HG03457 (cell line): Measurements from ENCODE around the gene DUSP8.

Experiments used
- ATAC-seq: cut with Tn5 transposase; IDR thresholded peaks from one replicate; pipeline ENCODE4 v1.9.1; 2021; ENCODE audit warnings: moderate number of reproducible peaks; ENCODE audit not compliant: unreplicated experiment

The DUSP8 gene

DNA sequence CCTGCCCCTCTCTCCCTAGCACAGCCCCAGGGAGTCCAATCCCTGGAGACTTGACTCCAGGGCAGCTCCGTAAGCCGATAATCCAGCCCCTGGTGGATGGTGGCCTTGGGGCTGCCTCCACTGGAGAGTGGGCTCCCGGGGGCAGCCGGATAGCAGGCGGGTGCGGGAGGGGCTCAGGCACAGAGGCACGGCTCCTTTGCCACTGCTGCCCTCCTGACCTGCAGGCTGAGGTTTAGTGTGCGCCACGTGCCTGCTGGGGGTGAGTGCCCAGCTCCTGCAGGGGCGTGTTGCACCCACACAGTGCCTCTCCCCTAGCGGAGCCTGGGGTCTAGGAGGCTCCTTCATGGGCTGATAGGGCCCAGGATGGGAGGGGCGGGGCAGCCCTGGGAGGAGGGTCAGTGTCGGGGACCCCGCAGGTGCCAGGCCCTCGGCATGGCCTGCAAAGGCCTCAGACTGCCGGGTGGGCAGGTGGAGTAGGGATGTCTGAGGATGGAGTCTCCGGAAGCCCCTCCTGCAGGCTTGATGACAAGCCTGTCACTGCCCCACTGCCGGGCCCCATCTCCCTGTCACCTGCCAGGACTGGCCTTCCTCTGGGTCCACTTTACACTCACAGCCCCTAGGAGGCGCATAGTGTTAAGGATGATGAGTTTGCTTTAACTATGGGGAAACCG, 5.6 kb downstream of the DUSP8 start:
- ATAC-seq, result no peak

GRCh38 chr11:1565904-1566247, 6.2 kb downstream of the DUSP8 start:
- ATAC-seq, result no peak

DNA sequence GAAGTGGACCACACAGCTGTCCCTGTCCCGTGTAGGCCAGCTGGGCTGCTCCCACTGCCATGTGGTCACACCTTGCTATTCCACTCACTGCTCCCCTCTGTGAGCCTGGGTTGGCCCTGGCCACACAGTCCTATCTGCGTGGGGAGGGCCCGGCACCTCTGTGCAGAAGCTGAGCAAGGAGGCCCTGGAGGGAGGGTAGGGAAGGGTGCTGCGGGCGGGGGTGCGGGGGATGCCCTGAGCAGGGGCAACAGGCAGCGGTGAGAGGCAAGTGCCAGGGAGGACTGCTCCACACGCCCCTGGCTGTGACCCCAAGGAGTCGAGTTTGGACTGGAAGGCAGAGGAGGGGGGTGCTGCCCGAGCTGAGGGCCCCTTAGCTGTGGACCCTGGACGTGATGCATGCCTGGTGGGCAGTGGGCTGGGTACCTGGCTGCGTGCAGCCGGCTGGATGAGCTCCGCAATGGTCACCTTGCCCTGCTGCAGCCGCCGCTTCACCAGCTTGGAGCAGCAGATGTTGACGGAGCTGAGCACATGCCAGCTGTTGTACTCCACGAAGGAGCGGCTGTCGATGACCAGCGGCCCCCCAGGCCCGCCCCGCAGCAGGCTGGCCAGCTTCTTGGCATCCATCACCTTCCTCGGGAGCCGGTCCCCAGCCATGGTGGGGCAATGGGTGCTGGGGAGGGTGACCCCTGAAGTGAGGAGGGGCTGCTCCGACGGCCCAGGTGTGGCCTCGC, 6.7 kb downstream of the DUSP8 start:
- no peak for ATAC-seq

DNA sequence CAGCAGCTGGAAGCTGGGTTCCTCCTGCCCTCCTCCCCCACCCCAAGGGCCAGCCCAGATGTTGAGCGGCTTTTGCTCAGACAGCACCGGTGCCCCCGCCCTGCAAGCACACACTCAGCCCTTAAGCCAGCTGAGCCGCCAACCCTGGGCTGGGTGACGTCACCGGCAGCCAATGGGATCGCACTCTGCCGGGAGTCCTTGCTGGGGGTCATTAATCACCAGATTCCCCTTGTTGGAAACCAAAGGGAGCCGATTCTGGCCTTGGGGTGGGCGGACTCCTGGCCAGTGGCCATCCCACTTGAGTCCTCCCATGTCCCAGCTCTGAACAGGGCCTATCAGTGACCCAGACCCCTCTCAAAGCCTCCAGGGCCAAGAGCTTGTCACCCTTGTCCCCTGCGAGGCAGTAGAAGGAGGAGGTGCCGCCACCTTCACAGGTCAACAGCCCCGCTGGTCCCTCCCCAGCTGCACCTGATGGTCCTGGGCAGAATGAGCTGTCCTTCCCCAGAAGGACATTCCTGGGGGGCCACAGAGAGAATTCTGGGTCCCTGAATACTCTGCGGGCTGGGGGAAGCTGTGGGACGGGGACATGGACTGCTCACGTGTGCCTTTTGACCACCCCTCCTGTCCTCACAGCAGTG, 7.4 kb downstream of the DUSP8 start:
- no peak for ATAC-seq

DNA sequence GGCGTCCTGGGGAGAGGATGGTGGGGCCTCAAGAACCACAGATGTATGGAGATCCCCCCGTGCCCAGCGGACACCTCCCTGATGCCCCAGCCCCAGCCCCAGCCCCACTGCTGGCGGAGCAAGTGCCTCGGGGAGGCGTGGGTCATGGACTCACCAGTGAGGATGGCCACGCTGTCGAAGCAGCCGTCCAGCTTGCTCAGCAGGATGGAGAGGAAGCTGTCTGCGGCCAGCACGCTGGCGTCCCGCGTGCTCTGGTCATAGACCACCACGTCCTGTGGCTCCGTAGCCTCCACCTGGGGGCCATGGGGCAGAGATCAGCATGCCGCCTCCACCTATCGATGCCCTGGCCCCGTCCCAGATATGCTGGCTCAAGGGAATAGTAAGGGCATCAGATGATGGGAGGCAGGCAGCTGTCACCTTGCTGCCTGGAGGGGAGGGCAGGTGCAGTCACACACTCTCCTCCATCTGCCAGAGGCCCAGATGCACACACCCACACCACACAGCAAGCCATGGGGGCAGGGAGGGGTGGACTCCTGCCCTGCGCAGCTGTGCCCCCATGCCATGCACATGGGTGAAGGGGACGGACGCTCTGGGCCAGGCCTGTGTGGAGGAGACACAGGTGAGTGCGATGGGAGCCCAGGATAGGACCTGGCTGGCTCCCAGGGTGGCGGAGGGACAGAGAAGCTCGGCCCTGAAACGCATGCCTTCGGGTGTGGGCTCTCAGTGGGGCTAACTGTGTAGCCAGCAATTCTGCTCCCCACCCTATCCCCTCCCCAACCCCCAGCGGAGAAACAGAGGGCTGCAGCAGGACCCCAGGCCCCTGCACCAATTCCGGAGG, 8.2 kb downstream of the DUSP8 start:
- ATAC-seq, result no peak

- no peak for ATAC-seq
Observed at GRCh38 chr11:1563149-1563638, 8.9 kb downstream of the DUSP8 start.

GRCh38 chr11:1562469-1563148, 9.5 kb downstream of the DUSP8 start:
- ATAC-seq, result no peak

DNA sequence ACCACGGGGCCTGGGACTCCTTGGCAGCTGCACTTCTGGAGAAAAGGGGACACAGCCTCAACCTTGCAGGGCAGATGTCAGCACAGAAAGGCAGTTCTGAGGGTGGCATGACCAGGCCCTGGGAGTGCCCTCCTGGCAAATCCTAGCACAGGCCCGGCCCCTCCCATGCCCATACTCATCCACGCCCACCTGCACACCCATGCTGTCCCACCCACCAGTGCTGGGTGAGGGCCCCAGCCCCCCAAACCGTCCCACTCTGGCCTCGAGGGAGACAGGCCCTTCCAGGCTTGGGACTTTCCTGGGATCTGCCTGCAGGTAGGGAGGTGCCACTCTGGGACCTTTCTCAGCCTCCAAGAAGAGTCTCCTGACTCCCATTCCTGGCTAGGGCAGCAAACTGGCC, 10.1 kb downstream of the DUSP8 start:
- ATAC-seq, result no peak

DNA sequence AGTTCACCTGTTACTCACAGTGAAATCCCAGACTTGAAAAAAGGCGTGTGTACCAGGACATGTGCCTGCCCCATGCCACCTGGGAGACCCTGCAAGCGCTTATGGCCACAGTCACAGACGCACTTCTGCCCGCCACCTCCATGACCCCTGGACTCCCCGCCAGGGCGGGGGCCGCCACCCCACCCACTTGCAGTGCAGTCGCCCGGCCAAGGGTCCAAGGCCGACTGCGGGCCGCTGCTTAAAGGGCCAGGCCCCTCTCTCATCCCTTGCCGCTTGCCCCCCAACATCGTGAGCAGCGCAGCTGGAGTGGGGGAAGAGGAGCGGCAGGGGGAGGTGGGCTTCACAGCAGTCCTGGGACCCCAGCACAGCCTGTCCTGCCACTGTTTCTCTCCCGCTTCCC, 10.8 kb downstream of the DUSP8 start:
- ATAC-seq, result no peak

DNA sequence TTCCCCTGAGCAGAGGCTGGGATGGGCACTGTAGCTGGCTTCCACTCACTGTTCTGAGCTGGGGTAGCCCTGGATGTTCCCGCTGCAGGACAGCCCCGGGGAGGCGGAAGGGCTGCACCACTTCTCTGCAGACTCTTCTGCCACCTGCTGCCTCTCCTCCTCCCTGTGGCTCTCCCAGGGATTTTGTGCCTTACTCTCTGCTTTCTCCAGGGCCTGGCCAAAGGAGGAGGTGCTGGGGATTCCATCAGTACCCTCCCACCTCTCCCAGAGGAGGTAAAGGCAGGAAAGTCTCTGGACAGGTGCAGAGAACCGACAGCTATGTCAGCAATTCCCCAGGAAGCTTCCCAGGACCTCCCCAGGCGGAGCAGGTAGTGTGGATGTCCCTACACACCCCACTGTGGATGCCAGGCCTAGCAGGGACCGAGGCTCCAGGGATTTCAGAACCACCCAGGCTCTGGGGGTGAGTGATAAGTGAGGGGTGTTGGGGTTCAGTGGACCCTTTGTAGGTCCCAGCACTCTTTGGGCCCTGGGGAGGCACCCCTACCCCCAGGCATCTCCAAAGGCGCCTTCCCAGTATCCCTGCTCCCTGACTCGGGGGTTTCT, 11.3 kb downstream of the DUSP8 start:
- ATAC-seq, result no peak

DNA sequence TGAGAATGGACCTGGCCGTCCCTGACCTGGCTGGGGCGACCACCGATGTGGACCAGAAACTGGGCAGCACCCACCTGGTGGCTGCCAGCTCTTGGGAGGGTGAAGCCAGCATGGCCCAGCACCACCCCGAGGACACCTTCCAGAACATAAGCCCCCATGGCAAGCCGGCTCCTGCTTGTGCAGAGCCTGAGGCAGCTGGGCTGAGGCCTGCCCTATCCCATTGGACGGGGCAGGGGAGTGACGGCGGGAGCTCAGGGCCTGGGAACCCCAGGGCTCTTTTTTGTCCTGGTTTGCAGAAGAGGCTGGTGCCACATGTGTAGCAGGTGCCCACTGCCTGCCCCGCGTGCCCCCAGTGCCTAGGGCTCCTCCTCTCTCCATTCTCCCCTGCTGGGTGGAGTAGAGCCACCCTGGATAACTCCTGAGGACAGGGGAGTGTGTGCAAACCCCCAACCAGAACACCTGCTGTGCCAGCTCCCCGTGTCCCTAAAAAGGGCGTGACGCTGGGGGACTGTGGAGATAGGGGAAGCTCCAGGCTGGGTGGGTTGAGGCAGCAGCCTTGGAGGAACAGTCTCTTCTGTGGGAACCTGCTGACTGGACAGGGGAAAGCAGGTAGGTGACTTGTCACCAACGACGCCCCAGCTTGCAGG, 11.9 kb downstream of the DUSP8 start:
- no peak for ATAC-seq

DNA sequence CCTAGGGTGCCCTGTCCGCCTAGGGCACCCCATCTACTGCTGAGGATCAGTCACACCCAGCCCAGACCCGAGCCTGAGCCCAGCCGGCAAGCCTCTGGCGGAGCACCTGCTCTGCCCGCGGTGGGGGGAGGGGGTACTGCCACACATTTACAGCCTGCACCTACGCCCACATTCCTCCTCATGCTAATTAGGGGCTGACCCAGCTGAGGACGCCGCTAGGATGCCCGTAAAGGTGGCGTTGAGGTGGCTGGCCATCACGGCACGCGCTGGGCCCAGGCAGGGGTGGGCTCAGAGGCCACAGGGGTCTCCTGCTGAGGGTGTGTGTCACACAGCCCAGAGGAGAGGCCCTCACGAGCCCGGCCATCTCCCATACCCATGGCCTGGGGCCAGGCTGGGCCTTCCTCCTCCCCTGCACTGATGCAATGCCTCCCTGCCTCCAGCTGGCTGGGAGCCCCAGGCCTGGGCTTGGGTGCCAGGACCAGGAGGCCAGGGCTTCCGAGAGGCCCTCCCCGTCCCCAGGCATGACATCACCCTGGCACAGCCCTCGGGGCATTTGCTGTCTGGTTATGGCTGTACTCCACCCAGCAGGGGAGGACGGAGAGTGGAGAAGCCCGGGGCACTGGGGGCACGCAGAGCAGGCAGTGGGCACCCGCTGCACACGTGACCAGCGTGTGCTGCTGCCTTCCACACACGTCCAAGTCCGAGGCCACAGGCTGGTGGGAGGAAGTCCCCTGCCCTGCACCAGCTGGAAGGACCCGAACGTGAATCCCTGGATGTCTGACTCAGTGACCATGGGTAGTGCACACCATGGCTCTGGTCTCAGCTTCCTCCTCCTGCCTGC, 12.7 kb downstream of the DUSP8 start:
- ATAC-seq, result no peak

- ATAC-seq, result no peak
Observed at GRCh38 chr11:1558775-1559110, 13.3 kb downstream of the DUSP8 start.

DNA sequence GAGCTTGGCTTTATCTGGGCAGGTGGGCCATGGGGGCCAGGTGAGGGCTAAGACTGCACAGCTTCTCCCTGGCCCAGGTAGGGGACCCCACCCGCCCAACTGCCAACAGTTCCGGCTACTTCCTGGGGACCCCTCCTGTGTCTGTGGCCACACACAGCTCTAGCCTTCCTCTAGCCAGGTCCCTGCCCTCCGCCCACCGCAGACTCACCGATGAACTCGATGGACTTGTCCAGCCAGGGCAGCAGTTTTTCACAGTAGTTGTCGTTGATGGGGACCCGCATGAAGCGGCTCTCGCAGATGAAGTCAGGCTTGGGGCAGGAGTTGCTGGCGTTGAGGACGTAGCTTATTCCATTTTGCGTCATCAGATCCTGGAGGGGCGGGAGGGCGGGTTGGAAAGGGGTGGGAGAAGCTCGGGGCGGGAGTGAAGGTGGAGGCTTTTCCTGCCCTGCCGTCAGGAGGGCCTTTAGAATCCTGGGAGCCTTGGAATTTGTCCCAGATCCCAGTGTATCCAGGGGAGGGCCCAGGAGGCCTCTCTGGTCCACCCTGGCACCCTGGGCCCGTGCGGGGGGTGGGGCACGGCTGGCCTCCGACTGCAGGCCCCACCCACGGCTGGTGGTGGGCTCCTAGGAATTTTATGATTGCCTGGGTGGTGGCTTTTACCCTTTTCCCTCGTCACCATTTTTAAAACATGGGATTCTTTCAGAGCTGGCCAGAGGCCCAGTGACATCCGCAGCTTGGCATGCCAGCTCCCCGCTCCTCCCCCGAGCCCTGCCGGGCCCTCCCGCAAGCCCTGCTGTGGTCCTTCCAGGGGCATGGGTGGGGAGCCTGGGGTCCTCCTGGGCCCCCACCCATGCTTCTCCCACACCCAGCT, 13.9 kb downstream of the DUSP8 start:
- no peak for ATAC-seq

- no peak for ATAC-seq
Observed at GRCh38 chr11:1557051-1557884, 14.8 kb downstream of the DUSP8 start.

DNA sequence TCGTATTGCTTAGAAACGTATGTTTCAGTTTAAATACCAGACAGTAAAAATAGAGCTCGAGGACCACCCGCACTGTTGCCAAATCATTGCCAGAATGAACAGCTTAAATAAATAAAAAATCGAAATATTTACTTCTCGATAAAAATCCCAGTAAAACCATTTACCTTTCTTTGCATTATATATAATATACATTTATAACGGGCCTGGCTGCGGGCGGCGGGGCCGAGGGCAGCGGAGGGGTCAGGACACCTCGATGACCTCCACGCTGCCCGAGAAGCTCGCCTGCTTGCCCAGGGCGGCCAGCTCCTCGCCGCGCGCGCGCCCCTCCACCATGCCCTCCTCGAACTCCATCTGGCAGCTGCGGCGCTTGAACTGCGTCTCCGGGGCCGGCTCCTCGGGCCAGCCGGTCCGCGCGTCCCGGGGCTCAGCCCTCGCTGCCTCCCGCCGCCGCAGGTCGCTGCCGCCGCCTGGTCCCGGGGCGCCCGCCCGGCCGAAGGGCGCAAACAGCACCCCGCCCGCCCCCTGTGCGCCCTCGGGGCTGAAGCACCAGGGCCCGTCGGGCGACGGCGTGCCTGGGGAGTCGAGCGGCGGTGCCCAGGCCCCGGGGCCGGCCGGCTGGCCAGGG, 15.7 kb downstream of the DUSP8 start:
- ATAC-seq, result no peak

DNA sequence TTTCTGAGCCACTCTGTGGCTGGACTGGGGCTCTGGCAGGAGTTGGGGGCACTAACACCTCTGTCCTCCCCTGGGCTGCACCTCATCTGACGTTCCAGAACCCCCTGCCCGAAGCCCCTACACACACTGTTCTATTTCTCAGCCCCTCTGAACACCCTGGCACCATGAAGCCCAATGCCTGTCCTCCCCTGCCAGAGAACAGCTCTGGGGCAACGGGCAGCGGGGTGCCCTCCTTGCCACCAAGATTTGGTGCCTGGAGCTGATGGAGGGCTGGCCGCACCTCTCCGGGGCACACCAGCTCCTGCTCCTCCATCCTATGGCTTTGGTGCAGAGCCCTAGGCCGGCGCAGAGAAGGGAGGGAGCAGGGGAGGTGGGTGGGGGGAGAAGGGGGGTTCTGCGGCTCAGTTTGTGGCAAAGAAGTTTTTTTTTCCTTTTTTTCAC, 16.3 kb downstream of the DUSP8 start:
- ATAC-seq, result no peak
